ENCODE data around the gene EPHB1.

Gene EPHB1

GRCh38 chr3:134894533-134894932, 99.5 kb downstream of the EPHB1 start:
- TF ChIP-seq ARNTL (CRISPR knock-in tag; IDR thresholded peaks at IDR 0.05; ENCODE audit: borderline replicate concordance, low read depth) = no peak
- TF ChIP-seq ESRRG (CRISPR knock-in tag; IDR thresholded peaks at IDR 0.05) = no peak
- TF ChIP-seq POU6F1 (CRISPR knock-in tag; IDR thresholded peaks at IDR 0.05; ENCODE audit: borderline replicate concordance, low read depth) = no peak
- no peak for TF ChIP-seq SNAI2 (CRISPR knock-in tag; IDR thresholded peaks at IDR 0.05)
- TF ChIP-seq, protein P1, sequence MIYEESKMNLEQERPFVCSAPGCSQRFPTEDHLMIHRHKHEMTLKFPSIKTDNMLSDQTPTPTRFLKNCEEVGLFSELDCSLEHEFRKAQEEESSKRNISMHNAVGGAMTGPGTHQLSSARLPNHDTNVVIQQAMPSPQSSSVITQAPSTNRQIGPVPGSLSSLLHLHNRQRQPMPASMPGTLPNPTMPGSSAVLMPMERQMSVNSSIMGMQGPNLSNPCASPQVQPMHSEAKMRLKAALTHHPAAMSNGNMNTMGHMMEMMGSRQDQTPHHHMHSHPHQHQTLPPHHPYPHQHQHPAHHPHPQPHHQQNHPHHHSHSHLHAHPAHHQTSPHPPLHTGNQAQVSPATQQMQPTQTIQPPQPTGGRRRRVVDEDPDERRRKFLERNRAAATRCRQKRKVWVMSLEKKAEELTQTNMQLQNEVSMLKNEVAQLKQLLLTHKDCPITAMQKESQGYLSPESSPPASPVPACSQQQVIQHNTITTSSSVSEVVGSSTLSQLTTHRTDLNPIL (CRISPR knock-in tag; IDR thresholded peaks at IDR 0.05; ENCODE audit: low read depth) = no peak
- TF ChIP-seq ZFP3 (CRISPR knock-in tag; IDR thresholded peaks at IDR 0.05) = no peak
- TF ChIP-seq ZNF565 (CRISPR knock-in tag; conservative IDR thresholded peaks at IDR 0.05; ENCODE audit: low read depth) = no peak
- no peak for TF ChIP-seq ZNF70 (CRISPR knock-in tag; IDR thresholded peaks at IDR 0.05)
- TF ChIP-seq RARB (CRISPR knock-in tag; IDR thresholded peaks at IDR 0.05) = no peak
- TF ChIP-seq BACH2 (CRISPR knock-in tag; IDR thresholded peaks at IDR 0.05; ENCODE audit: borderline replicate concordance) = no peak
- TF ChIP-seq TOX (CRISPR knock-in tag; IDR thresholded peaks at IDR 0.05; ENCODE audit: borderline replicate concordance) = no peak
- TF ChIP-seq, protein P2, sequence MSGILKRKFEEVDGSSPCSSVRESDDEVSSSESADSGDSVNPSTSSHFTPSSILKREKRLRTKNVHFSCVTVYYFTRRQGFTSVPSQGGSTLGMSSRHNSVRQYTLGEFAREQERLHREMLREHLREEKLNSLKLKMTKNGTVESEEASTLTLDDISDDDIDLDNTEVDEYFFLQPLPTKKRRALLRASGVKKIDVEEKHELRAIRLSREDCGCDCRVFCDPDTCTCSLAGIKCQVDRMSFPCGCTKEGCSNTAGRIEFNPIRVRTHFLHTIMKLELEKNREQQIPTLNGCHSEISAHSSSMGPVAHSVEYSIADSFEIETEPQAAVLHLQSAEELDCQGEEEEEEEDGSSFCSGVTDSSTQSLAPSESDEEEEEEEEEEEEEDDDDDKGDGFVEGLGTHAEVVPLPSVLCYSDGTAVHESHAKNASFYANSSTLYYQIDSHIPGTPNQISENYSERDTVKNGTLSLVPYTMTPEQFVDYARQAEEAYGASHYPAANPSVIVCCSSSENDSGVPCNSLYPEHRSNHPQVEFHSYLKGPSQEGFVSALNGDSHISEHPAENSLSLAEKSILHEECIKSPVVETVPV (CRISPR knock-in tag; IDR thresholded peaks at IDR 0.05) = no peak
- TF ChIP-seq, protein P3, sequence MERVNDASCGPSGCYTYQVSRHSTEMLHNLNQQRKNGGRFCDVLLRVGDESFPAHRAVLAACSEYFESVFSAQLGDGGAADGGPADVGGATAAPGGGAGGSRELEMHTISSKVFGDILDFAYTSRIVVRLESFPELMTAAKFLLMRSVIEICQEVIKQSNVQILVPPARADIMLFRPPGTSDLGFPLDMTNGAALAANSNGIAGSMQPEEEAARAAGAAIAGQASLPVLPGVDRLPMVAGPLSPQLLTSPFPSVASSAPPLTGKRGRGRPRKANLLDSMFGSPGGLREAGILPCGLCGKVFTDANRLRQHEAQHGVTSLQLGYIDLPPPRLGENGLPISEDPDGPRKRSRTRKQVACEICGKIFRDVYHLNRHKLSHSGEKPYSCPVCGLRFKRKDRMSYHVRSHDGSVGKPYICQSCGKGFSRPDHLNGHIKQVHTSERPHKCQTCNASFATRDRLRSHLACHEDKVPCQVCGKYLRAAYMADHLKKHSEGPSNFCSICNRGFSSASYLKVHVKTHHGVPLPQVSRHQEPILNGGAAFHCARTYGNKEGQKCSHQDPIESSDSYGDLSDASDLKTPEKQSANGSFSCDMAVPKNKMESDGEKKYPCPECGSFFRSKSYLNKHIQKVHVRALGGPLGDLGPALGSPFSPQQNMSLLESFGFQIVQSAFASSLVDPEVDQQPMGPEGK (CRISPR knock-in tag; IDR thresholded peaks at IDR 0.05; ENCODE audit: borderline replicate concordance) = no peak
- TF ChIP-seq ZFP30 (CRISPR knock-in tag; IDR thresholded peaks at IDR 0.05) = no peak
- no peak for TF ChIP-seq ZNF8 (CRISPR knock-in tag; IDR thresholded peaks at IDR 0.05)
- no peak for TF ChIP-seq ZC3H10 (CRISPR knock-in tag; IDR thresholded peaks at IDR 0.05)
- TF ChIP-seq OSR1 (CRISPR knock-in tag; IDR thresholded peaks at IDR 0.05) = no peak
- TF ChIP-seq CSDC2 (CRISPR knock-in tag; IDR thresholded peaks at IDR 0.05) = no peak
- TF ChIP-seq TCF4 (CRISPR knock-in tag; IDR thresholded peaks at IDR 0.05; ENCODE audit: borderline replicate concordance) = no peak
- TF ChIP-seq PPARA (CRISPR knock-in tag; IDR thresholded peaks at IDR 0.05; ENCODE audit: borderline replicate concordance) = no peak
- ATAC-seq = no peak

GRCh38 chr3:134895181-134895580, 100.1 kb downstream of the EPHB1 start:
- TF ChIP-seq TSHZ2 (CRISPR knock-in tag; IDR thresholded peaks at IDR 0.05) (no peak), ZNF8 (CRISPR knock-in tag; IDR thresholded peaks at IDR 0.05) (no peak), TCF4 (CRISPR knock-in tag; IDR thresholded peaks at IDR 0.05; ENCODE audit: borderline replicate concordance) (no peak), BACH2 (CRISPR knock-in tag; IDR thresholded peaks at IDR 0.05; ENCODE audit: borderline replicate concordance) (no peak), ZFP30 (CRISPR knock-in tag; IDR thresholded peaks at IDR 0.05) (no peak), ARNTL (CRISPR knock-in tag; IDR thresholded peaks at IDR 0.05; ENCODE audit: borderline replicate concordance, low read depth) (no peak), OSR1 (CRISPR knock-in tag; IDR thresholded peaks at IDR 0.05) (no peak), ISL1 (CRISPR knock-in tag; IDR thresholded peaks at IDR 0.05) (no peak), GLIS3 (CRISPR knock-in tag; IDR thresholded peaks at IDR 0.05) (no peak), POU6F1 (CRISPR knock-in tag; IDR thresholded peaks at IDR 0.05; ENCODE audit: borderline replicate concordance, low read depth) (no peak), ZC3H10 (CRISPR knock-in tag; IDR thresholded peaks at IDR 0.05) (no peak)
- TF ChIP-seq, protein P3 (CRISPR knock-in tag; IDR thresholded peaks at IDR 0.05; ENCODE audit: borderline replicate concordance) = no peak
- TF ChIP-seq, protein P1 (CRISPR knock-in tag; IDR thresholded peaks at IDR 0.05; ENCODE audit: low read depth) = no peak
- ATAC-seq = no peak

All from SK-N-SH treated with all-trans-retinoic acid at 6 μM for 48 hours (cell line).